SK-N-SH treated with all-trans-retinoic acid at 6 μM for 48 hours (cell line): ENCODE data around the gene HPN.

ENCODE experiments used
- ATAC-seq: fragments of 200-7000 bp; cut with Tn5 transposase; 3 replicates; pipeline ENCODE4 v1.9.1; 2020; ENCODE audit warnings: mild to moderate bottlenecking, moderate library complexity
- ARNTL ChIP-seq: fragments of 450-650 bp; formaldehyde crosslinking; IDR thresholded peaks from 2 replicates; pipeline ENCODE4 v1.5.0; 2020; ENCODE audit warnings: low read depth, mild to moderate bottlenecking, moderate library complexity, borderline replicate concordance
- CSRNP3 ChIP-seq: fragments of 250-450 bp; sonication (Bioruptor Pico); IDR thresholded peaks from 2 replicates; pipeline ENCODE4 v1.5.1; 2021; ENCODE audit warnings: mild to moderate bottlenecking, moderate library complexity
- GLIS3 ChIP-seq: fragments of 250-450 bp; sonication (Bioruptor Pico); IDR thresholded peaks from 2 replicates; pipeline ENCODE4 v1.5.0; 2020; ENCODE audit warnings: mild to moderate bottlenecking, moderate library complexity
- ISL1 ChIP-seq: fragments of 250-450 bp; sonication (Bioruptor Pico); IDR thresholded peaks from 2 replicates; pipeline ENCODE4 v2.1.2; 2022; ENCODE audit warnings: mild to moderate bottlenecking, moderate library complexity
- OSR1 ChIP-seq: fragments of 250-450 bp; sonication (Bioruptor Pico); IDR thresholded peaks from 2 replicates; pipeline ENCODE4 v1.8.0; 2022; ENCODE audit warnings: moderate library complexity, mild to moderate bottlenecking, inconsistent platforms
- PATZ1 ChIP-seq: fragments of 250-450 bp; sonication (Bioruptor Pico); IDR thresholded peaks from 2 replicates; pipeline ENCODE4 v1.8.0; 2020; ENCODE audit warnings: mild to moderate bottlenecking, moderate library complexity, borderline replicate concordance
- PPARA ChIP-seq: fragments of 250-450 bp; sonication (Bioruptor Pico); IDR thresholded peaks from 2 replicates; pipeline ENCODE4 v1.5.0; 2020; ENCODE audit warnings: mild to moderate bottlenecking, borderline replicate concordance
- RARB ChIP-seq: fragments of 250-450 bp; sonication (Bioruptor Pico); IDR thresholded peaks from 2 replicates; pipeline ENCODE4 v1.8.0; 2021; ENCODE audit warnings: mild to moderate bottlenecking, moderate library complexity
- SNAI2 ChIP-seq: fragments of 250-450 bp; sonication (Bioruptor Pico); IDR thresholded peaks from 2 replicates; pipeline ENCODE4 v1.5.0; 2020; ENCODE audit warnings: mild to moderate bottlenecking, moderate library complexity
- TCF4 ChIP-seq: fragments of 250-450 bp; sonication (Bioruptor Pico); IDR thresholded peaks from 2 replicates; pipeline ENCODE4 v1.8.0; 2021; ENCODE audit warnings: mild to moderate bottlenecking, moderate library complexity, borderline replicate concordance
- TOX ChIP-seq: fragments of 250-450 bp; sonication (Bioruptor Pico); IDR thresholded peaks from 2 replicates; pipeline ENCODE4 v1.8.0; 2021; ENCODE audit warnings: mild to moderate bottlenecking, moderate library complexity, borderline replicate concordance
- ZFP3 ChIP-seq: fragments of 250-450 bp; sonication (Bioruptor Pico); IDR thresholded peaks from 2 replicates; pipeline ENCODE4 v1.5.0; 2020; ENCODE audit warnings: mild to moderate bottlenecking, moderate library complexity
- ZFP30 ChIP-seq: fragments of 450-650 bp; formaldehyde crosslinking; IDR thresholded peaks from 2 replicates; pipeline ENCODE4 v1.5.0; 2022; ENCODE audit warnings: mild to moderate bottlenecking, moderate library complexity
- ZNF565 ChIP-seq: fragments of 450-650 bp; formaldehyde crosslinking; conservative IDR thresholded peaks from 2 replicates; pipeline ENCODE4 v1.5.0; 2020; ENCODE audit warnings: low read depth, mild to moderate bottlenecking, moderate library complexity
- ZNF70 ChIP-seq: fragments of 450-650 bp; formaldehyde crosslinking; IDR thresholded peaks from 2 replicates; pipeline ENCODE4 v1.5.0; 2020; ENCODE audit warnings: mild to moderate bottlenecking, moderate library complexity
- TF ChIP-seq, protein P1 (sequence below): fragments of 250-450 bp; sonication (Bioruptor Pico); IDR thresholded peaks from 2 replicates; pipeline ENCODE4 v1.5.0; 2020; ENCODE audit warnings: mild to moderate bottlenecking, moderate library complexity
- TF ChIP-seq, protein P2 (sequence below): fragments of 250-450 bp; sonication (Bioruptor Pico); IDR thresholded peaks from 2 replicates; pipeline ENCODE4 v1.5.1; 2020; ENCODE audit warnings: low read depth, mild to moderate bottlenecking, moderate library complexity
- TF ChIP-seq, protein P3 (sequence below): fragments of 250-450 bp; sonication (Bioruptor Pico); IDR thresholded peaks from 2 replicates; pipeline ENCODE4 v1.8.0; 2021; ENCODE audit warnings: low read depth, mild to moderate bottlenecking, moderate library complexity, borderline replicate concordance

The HPN gene

DNA sequence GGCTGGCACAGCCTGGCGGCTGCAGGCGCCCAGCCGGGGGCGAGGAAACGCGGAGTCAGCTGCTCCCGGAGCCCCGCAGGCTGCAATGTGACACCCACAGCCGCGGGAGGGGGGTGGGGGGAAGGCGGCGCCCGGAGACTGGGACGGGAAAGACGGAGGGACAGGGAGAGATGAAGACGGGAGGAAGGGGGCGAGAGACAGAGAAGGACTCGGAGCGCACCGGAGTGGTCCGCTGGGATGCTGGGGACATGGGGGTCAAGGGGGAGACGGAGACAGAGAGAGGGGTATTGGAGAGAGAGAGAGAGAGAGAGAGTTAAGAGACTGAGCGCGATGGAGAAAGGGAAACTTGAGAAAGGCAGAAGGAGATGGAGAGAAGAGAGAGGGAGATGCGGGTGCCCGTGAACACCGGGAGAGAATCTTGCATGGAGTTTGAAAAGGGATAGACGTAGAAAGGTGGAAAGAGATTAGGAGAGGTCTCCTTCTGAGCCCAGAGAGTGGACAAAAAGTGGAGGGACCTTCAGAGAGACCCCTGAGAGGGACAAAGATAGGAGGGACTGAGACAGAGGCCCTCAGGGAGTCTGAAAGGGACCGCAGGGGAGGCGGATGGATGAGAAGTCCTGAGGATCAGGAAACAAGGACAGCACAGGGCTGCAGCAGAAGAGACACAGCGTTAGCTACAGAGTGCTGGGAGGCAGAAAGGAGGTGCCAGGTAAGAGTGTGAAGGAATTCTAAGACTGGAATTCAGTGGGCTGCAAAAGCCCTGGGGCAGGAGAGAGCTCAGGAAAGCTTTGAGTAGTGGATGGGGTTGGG lies 10.2 kb upstream of the HPN start (continued):
- TF ChIP-seq, protein P1, sequence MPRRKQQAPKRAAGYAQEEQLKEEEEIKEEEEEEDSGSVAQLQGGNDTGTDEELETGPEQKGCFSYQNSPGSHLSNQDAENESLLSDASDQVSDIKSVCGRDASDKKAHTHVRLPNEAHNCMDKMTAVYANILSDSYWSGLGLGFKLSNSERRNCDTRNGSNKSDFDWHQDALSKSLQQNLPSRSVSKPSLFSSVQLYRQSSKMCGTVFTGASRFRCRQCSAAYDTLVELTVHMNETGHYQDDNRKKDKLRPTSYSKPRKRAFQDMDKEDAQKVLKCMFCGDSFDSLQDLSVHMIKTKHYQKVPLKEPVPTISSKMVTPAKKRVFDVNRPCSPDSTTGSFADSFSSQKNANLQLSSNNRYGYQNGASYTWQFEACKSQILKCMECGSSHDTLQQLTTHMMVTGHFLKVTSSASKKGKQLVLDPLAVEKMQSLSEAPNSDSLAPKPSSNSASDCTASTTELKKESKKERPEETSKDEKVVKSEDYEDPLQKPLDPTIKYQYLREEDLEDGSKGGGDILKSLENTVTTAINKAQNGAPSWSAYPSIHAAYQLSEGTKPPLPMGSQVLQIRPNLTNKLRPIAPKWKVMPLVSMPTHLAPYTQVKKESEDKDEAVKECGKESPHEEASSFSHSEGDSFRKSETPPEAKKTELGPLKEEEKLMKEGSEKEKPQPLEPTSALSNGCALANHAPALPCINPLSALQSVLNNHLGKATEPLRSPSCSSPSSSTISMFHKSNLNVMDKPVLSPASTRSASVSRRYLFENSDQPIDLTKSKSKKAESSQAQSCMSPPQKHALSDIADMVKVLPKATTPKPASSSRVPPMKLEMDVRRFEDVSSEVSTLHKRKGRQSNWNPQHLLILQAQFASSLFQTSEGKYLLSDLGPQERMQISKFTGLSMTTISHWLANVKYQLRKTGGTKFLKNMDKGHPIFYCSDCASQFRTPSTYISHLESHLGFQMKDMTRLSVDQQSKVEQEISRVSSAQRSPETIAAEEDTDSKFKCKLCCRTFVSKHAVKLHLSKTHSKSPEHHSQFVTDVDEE (CRISPR knock-in tag): no peak
- TF ChIP-seq ZFP30: no peak
- TF ChIP-seq TOX (CRISPR knock-in tag): no peak
- TF ChIP-seq RARB (CRISPR knock-in tag): no peak
- TF ChIP-seq, all 23 proteins: peak for 0

DNA sequence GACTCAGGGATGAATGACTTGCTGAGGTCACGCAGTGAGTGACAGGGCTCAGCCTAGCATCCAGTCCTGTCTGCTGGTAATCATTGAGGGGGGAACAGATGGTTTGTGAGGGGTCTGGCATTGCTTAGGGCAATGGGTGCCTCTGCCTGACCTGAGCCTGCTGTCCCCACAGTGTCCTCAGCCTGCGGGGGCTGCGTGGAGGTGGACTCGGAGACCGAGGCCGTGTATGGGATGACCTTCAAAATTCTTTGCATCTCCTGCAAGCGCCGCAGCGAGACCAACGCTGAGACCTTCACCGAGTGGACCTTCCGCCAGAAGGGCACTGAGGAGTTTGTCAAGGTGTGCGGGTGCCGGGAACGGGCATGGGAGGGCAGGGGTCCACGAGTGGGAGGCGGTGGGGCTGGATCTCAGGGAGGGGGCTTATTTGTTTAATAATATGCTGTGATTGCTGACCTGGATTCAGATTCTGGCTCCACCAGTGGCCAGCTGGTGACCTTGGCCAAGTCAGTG lies 9.1 kb upstream of the HPN start:
- no peak for ATAC-seq
- TF ChIP-seq, protein P2, sequence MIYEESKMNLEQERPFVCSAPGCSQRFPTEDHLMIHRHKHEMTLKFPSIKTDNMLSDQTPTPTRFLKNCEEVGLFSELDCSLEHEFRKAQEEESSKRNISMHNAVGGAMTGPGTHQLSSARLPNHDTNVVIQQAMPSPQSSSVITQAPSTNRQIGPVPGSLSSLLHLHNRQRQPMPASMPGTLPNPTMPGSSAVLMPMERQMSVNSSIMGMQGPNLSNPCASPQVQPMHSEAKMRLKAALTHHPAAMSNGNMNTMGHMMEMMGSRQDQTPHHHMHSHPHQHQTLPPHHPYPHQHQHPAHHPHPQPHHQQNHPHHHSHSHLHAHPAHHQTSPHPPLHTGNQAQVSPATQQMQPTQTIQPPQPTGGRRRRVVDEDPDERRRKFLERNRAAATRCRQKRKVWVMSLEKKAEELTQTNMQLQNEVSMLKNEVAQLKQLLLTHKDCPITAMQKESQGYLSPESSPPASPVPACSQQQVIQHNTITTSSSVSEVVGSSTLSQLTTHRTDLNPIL (CRISPR knock-in tag): no peak
- TF ChIP-seq CSRNP3 (CRISPR knock-in tag) (no peak), GLIS3 (CRISPR knock-in tag) (no peak), ARNTL (CRISPR knock-in tag) (no peak), ZFP3 (CRISPR knock-in tag) (no peak), ISL1 (CRISPR knock-in tag) (no peak), PPARA (CRISPR knock-in tag) (no peak), TOX (CRISPR knock-in tag) (no peak), PATZ1 (CRISPR knock-in tag) (no peak), ZNF565 (no peak), RARB (CRISPR knock-in tag) (no peak)
- TF ChIP-seq, protein P3, sequence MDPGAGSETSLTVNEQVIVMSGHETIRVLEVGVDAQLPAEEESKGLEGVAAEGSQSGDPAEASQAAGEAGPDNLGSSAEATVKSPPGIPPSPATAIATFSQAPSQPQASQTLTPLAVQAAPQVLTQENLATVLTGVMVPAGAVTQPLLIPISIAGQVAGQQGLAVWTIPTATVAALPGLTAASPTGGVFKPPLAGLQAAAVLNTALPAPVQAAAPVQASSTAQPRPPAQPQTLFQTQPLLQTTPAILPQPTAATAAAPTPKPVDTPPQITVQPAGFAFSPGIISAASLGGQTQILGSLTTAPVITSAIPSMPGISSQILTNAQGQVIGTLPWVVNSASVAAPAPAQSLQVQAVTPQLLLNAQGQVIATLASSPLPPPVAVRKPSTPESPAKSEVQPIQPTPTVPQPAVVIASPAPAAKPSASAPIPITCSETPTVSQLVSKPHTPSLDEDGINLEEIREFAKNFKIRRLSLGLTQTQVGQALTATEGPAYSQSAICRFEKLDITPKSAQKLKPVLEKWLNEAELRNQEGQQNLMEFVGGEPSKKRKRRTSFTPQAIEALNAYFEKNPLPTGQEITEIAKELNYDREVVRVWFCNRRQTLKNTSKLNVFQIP (CRISPR knock-in tag): no peak
- TF ChIP-seq, all 23 proteins: peak for 0

- ATAC-seq: no peak
- TF ChIP-seq OSR1 (CRISPR knock-in tag): no peak
- no peak for TF ChIP-seq CSRNP3 (CRISPR knock-in tag)
- TF ChIP-seq GLIS3 (CRISPR knock-in tag): no peak
- TF ChIP-seq, protein P3 (CRISPR knock-in tag): no peak
- no peak for TF ChIP-seq ZNF70 (CRISPR knock-in tag)
- no peak for TF ChIP-seq TCF4 (CRISPR knock-in tag)
- TF ChIP-seq, protein P1 (CRISPR knock-in tag): no peak
- TF ChIP-seq SNAI2: no peak
- TF ChIP-seq ZNF565: no peak
- no peak for TF ChIP-seq ZFP3 (CRISPR knock-in tag)
These were observed 8.2 kb upstream of the HPN start for GRCh38 chr19:35033067-35034004.
